ENCODE measurements around the gene SLC1A3.

SLC1A3 gene

GRCh38 chr5:36701085-36701698, 94.8 kb downstream of the SLC1A3 start:
- no peak for TF ChIP-seq TAF1 (IDR thresholded peaks at IDR 0.05; ENCODE audit: borderline replicate concordance, insufficient read depth, low read length)
- no peak for TF ChIP-seq POLR2AphosphoS5 (IDR thresholded peaks at IDR 0.05; ENCODE audit: low read depth, low read length)
- no peak for TF ChIP-seq SIN3A (IDR thresholded peaks at IDR 0.05; ENCODE audit: borderline replicate concordance, insufficient read depth, low read length)
- TF ChIP-seq, protein P1, sequence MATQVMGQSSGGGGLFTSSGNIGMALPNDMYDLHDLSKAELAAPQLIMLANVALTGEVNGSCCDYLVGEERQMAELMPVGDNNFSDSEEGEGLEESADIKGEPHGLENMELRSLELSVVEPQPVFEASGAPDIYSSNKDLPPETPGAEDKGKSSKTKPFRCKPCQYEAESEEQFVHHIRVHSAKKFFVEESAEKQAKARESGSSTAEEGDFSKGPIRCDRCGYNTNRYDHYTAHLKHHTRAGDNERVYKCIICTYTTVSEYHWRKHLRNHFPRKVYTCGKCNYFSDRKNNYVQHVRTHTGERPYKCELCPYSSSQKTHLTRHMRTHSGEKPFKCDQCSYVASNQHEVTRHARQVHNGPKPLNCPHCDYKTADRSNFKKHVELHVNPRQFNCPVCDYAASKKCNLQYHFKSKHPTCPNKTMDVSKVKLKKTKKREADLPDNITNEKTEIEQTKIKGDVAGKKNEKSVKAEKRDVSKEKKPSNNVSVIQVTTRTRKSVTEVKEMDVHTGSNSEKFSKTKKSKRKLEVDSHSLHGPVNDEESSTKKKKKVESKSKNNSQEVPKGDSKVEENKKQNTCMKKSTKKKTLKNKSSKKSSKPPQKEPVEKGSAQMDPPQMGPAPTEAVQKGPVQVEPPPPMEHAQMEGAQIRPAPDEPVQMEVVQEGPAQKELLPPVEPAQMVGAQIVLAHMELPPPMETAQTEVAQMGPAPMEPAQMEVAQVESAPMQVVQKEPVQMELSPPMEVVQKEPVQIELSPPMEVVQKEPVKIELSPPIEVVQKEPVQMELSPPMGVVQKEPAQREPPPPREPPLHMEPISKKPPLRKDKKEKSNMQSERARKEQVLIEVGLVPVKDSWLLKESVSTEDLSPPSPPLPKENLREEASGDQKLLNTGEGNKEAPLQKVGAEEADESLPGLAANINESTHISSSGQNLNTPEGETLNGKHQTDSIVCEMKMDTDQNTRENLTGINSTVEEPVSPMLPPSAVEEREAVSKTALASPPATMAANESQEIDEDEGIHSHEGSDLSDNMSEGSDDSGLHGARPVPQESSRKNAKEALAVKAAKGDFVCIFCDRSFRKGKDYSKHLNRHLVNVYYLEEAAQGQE (IDR thresholded peaks at IDR 0.05; ENCODE audit: insufficient read depth in 1 of 2, low read depth in 2 of 2, low read length in 2 of 2), result no peak
- TF ChIP-seq FOXP2 (optimal IDR thresholded peaks at IDR 0.05; ENCODE audit: borderline replicate concordance, extremely low read depth, extremely low read length, insufficient read depth), result no peak

DNA sequence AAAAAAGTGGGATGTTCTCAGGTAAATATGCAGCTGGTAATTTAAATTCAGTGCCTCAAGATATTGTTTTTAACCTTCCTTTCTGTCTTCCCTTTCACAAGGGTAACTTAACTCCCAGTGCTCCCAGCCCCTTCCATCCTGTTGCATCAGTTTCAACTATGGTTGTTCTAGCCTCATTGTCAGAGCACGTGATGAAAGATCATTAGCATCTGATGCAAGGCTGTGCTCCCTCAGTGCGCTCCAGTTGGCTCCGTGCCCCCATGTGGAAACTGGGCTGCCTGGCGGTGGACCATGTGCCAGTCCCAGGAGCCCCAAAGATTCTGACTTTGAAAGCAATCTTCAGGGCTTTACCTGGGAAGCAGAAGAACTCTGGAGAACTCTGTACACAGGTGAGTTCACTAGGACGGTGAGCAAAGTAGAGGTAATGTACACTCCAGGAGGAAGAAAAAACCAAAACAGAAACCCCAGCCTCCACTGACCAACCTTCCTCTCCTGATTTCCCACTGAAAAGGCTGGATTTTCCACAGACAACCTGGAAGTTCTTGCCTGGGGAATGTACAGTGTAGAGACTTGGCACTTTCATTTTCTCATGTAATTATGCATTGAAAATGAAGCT, 96.9 kb downstream of the SLC1A3 start:
- TF ChIP-seq SIN3A (IDR thresholded peaks at IDR 0.05; ENCODE audit: borderline replicate concordance, insufficient read depth, low read length), result no peak
- TF ChIP-seq POLR2AphosphoS5 (IDR thresholded peaks at IDR 0.05; ENCODE audit: low read depth, low read length), result no peak
- no peak for TF ChIP-seq TAF1 (IDR thresholded peaks at IDR 0.05; ENCODE audit: borderline replicate concordance, insufficient read depth, low read length)
- TF ChIP-seq FOXP2 (optimal IDR thresholded peaks at IDR 0.05; ENCODE audit: borderline replicate concordance, extremely low read depth, extremely low read length, insufficient read depth), result no peak
- TF ChIP-seq, protein P1 (IDR thresholded peaks at IDR 0.05; ENCODE audit: insufficient read depth in 1 of 2, low read depth in 2 of 2, low read length in 2 of 2), result no peak

DNA sequence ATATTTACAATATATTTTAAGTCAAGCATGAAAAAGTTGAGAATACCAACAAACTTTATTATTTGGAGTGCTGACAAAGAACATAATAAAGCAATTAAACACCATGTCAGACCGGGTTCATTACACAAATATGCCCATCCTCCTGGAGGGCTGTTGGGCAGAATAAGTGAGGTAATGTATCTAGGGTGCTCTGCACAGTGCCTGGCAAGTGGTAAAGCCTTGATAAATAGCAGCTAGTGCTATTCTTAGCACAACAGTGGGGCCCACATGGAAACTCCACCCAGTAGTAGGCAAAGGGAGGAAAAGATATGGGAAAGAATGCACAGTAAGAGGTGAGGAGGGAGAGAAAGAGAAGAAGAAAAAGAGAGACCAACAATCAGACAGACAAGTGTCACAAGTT, 97.7 kb downstream of the SLC1A3 start:
- TF ChIP-seq POLR2AphosphoS5 (IDR thresholded peaks at IDR 0.05; ENCODE audit: low read depth, low read length) (no peak), FOXP2 (optimal IDR thresholded peaks at IDR 0.05; ENCODE audit: borderline replicate concordance, extremely low read depth, extremely low read length, insufficient read depth) (no peak), TAF1 (IDR thresholded peaks at IDR 0.05; ENCODE audit: borderline replicate concordance, insufficient read depth, low read length) (no peak)

DNA sequence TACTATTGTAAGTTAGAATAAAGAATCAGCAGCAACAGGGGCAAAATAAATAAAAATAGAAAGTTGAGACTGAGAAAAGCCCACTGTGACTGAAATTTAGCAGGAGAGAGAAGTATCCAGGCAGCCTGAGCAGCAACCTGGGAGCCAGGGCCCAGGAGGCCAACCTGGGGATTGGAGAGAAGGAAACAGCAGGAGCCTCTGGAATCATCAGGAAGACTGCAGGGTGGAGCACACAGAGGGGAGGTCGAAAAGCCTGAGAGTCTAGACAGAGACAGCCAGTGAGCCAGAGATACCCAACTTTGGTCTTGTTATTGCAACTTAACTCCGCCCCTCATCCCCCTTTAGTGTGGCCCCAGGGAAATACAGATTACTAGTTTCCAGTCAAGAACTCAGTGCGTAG, 98.6 kb downstream of the SLC1A3 start:
- no peak for TF ChIP-seq POLR2AphosphoS5 (IDR thresholded peaks at IDR 0.05; ENCODE audit: low read depth, low read length)
- TF ChIP-seq TAF1 (IDR thresholded peaks at IDR 0.05; ENCODE audit: borderline replicate concordance, insufficient read depth, low read length), result no peak
- no peak for TF ChIP-seq FOXP2 (optimal IDR thresholded peaks at IDR 0.05; ENCODE audit: borderline replicate concordance, extremely low read depth, extremely low read length, insufficient read depth)
- no peak for TF ChIP-seq SIN3A (IDR thresholded peaks at IDR 0.05; ENCODE audit: borderline replicate concordance, insufficient read depth, low read length)
- TF ChIP-seq, protein P1 (IDR thresholded peaks at IDR 0.05; ENCODE audit: insufficient read depth in 1 of 2, low read depth in 2 of 2, low read length in 2 of 2), result no peak

DNA sequence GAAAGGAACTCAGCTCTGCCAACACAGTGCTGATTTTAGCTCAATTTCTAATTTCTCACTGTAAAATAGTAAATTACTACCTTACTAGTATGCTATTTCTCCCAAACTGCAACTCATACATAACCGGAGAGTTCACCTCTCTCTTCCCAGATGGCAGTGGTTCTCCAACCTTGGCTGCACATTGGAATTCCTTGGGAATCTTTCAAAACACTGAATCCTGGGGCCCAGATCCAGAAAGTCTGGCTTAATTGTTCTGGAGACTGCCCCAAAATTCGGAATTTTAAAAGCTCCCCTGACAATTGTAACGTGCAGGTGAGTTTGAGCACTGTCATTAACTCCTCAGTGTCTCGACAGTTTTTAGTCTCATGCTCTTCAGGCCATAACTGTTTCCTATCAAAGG, 100.3 kb downstream of the SLC1A3 start:
- TF ChIP-seq FOXP2 (optimal IDR thresholded peaks at IDR 0.05; ENCODE audit: borderline replicate concordance, extremely low read depth, extremely low read length, insufficient read depth) (no peak), POLR2AphosphoS5 (IDR thresholded peaks at IDR 0.05; ENCODE audit: low read depth, low read length) (no peak), SIN3A (IDR thresholded peaks at IDR 0.05; ENCODE audit: borderline replicate concordance, insufficient read depth, low read length) (no peak), TAF1 (IDR thresholded peaks at IDR 0.05; ENCODE audit: borderline replicate concordance, insufficient read depth, low read length) (no peak)
- TF ChIP-seq, protein P1 (IDR thresholded peaks at IDR 0.05; ENCODE audit: insufficient read depth in 1 of 2, low read depth in 2 of 2, low read length in 2 of 2), result no peak

Data from PFSK-1 (cell line).